K562 (cell line): Measurements from ENCODE around the gene HTRA3. TPM values are rescaled to one million over a fixed set of nuclear protein-coding genes. Genes with fewer than 3 reads are reported as not detected.

Source experiments
- C11orf30 ChIP-seq: fragments of 450-650 bp; IDR thresholded peaks from 2 replicates; pipeline ENCODE4 v1.6.1; 2016; ENCODE audit warnings: low read depth, mild to moderate bottlenecking
- CBFA2T2 ChIP-seq: fragments of 450-650 bp; conservative IDR thresholded peaks from 2 replicates; pipeline ENCODE4 v1.6.1; 2017; ENCODE audit warnings: mild to moderate bottlenecking
- CBFA2T3 ChIP-seq: fragments of 450-650 bp; IDR thresholded peaks from 2 replicates; pipeline ENCODE4 v1.6.1; 2017
- CBX3 ChIP-seq, 2 experiments: IDR thresholded peaks; 1 replicate in 1 of 2; 2 replicates in 1 of 2; pipeline ENCODE4 v1.6.1; 2012; ENCODE audit warnings: inconsistent platforms in 2 of 2, low read length in 2 of 2, borderline replicate concordance in 1 of 2, control low read depth in 1 of 2
- FOXP1 ChIP-seq: sonication (generic); formaldehyde crosslinking; IDR thresholded peaks from 2 replicates; pipeline ENCODE4 v1.8.0; 2022; ENCODE audit warnings: mild to moderate bottlenecking, missing genetic modification reagents
- L3MBTL2 ChIP-seq: fragments of 450-650 bp; IDR thresholded peaks from 2 replicates; pipeline ENCODE4 v1.6.1; 2016; ENCODE audit warnings: mild to moderate bottlenecking, moderate library complexity
- MAFG ChIP-seq: fragments of 450-650 bp; conservative IDR thresholded peaks from 2 replicates; pipeline ENCODE4 v1.6.1; 2016; ENCODE audit warnings: missing genetic modification characterization, missing compliant biosample characterization
- MAX ChIP-seq: sonication (generic); formaldehyde crosslinking; IDR thresholded peaks from 2 replicates; pipeline ENCODE4 v1.9.0; 2022; ENCODE audit warnings: mild to moderate bottlenecking, missing genetic modification reagents
- MGA ChIP-seq: fragments of 450-650 bp; IDR thresholded peaks from 2 replicates; pipeline ENCODE4 v1.6.1; 2016; ENCODE audit warnings: mild to moderate bottlenecking, moderate library complexity
- NFE2 ChIP-seq: IDR thresholded peaks from 2 replicates; pipeline ENCODE4 v1.6.1; 2014; ENCODE audit warnings: antibody characterized with exemption, low read depth
- NFE2L1 ChIP-seq: fragments of 450-650 bp; IDR thresholded peaks from 2 replicates; pipeline ENCODE4 v1.6.1; 2016; ENCODE audit warnings: missing genetic modification characterization, low read depth, mild to moderate bottlenecking, missing compliant biosample characterization, moderate library complexity, borderline replicate concordance
- RBM15 ChIP-seq: fragments of 200-400 bp; formaldehyde crosslinking; IDR thresholded peaks from 2 replicates; pipeline ENCODE4 v1.6.1; 2018; ENCODE audit warnings: mild to moderate bottlenecking, low read length, moderate library complexity; ENCODE audit not compliant: insufficient read depth
- SMARCC2 ChIP-seq: fragments of 450-650 bp; IDR thresholded peaks from 2 replicates; pipeline ENCODE4 v1.6.1; 2017; ENCODE audit warnings: antibody characterized with exemption, moderate library complexity, mild to moderate bottlenecking, low read depth
- TRIM24 ChIP-seq, 2 experiments: fragments of 450-650 bp; IDR thresholded peaks; 2 replicates each; pipeline ENCODE4 v1.6.1; 2016
- ZNF668 ChIP-seq: fragments of 250-450 bp; sonication (Bioruptor Pico); IDR thresholded peaks from 2 replicates; pipeline ENCODE4 v1.8.0; 2022; ENCODE audit warnings: mild to moderate bottlenecking, inconsistent platforms
- ZNF780A ChIP-seq: fragments of 250-450 bp; sonication (Bioruptor Pico); IDR thresholded peaks from 2 replicates; pipeline ENCODE4 v1.5.0; 2021; ENCODE audit warnings: mild to moderate bottlenecking
- ZZZ3 ChIP-seq: fragments of 450-650 bp; IDR thresholded peaks from 2 replicates; pipeline ENCODE4 v1.6.1; 2016; ENCODE audit warnings: antibody characterized with exemption, mild to moderate bottlenecking, moderate library complexity
- polyA plus RNA-seq, 8 experiments: library from polyadenylated mRNA; depleted of rRNA in 4 of 8; stranded (reverse) in 5 of 8; unstranded in 3 of 8; fragments of >200 nt; fragmentation: Nextera tagmentation in 2 of 8; fragmentation: Illumina TruSeq in 1 of 8; extraction: Ambion mirVana in 2 of 8; extraction: Trizol in 1 of 8; gene quantifications; 2 replicates each; pipeline versions ENCODE4 v1.2.1 to v1.2.3, GENCODE V29; 2011 to 2014; ENCODE audit warnings: inconsistent platforms in 1 of 8, missing spikeins in 1 of 8
- total RNA-seq, 7 experiments: library from RNA; depleted of rRNA in 6 of 7; stranded (reverse); fragments of >200 nt in 6 of 7; fragmentation: Illumina TruSeq in 2 of 7; extraction: Trizol in 2 of 7; gene quantifications; 2 replicates each; pipeline versions ENCODE4 v1.2.1 to v1.2.3, GENCODE V29; 2011 to 2021; ENCODE audit warnings: low replicate concordance in 1 of 7

HTRA3 gene
- total and polyA plus RNA-seq, 9 of the 15 experiments (the other 6 are each of a cell fraction or from before 2014, with no cell fraction given): 0.04 TPM; not detected in 8

GRCh38 chr4:8228319-8229250 is 41.0 kb upstream of the HTRA3 start (continued):
- TF ChIP-seq MGA (peak; percentile 67), C11orf30 (peak; percentile 98), L3MBTL2 (peak; percentile 64), RBM15 (no peak), TRIM24 (IDR thresholded peaks at IDR 0.05) (0 out of 4 replicates have a peak, but pooled peaks of 1 of the 2 experiments have one; percentile 35), CBX3 (IDR thresholded peaks at IDR 0.05; ENCODE audit: borderline replicate concordance in 1 of 2, low read length in 2 of 2) (no peak), MAFG (peak; percentile 98), ZNF668 (CRISPR knock-in tag) (no peak), CBFA2T2 (peak; percentile 58), CBFA2T3 (peak; percentile 58), FOXP1 (CRISPR knock-in tag) (no peak), SMARCC2 (no peak), ZZZ3 (no peak), MAX (peak; percentile 48; the same call in 1 of the 2 replicates), NFE2 (peak; percentile 94), NFE2L1 (tag) (peak; percentile 82), ZNF780A (no peak)
